HS-5 (cell line): ENCODE measurements around the gene UPK2.
A peak's percentile ranks its signal among the peaks of the same experiment; 100 is the strongest.
"Not testable (repeated sequence)": the region's sequence is repeated elsewhere in the genome, so short reads cannot be mapped to it uniquely, and the experiment has no call there.

Experiments
- DNase-seq: peaks from one replicate; pipeline ENCODE4 v3.0.0-alpha.2; 2012; ENCODE audit warnings: low read depth

The UPK2 gene

GRCh38 chr11:118938491-118939403, 17.4 kb upstream of the UPK2 start:
- peak; percentile 60 for DNase-seq

GRCh38 chr11:118939404-118939915, 16.6 kb upstream of the UPK2 start:
- no peak for DNase-seq

GRCh38 chr11:118939953-118940598, 16.0 kb upstream of the UPK2 start:
- DNase-seq = no peak

GRCh38 chr11:118947091-118947490, 9.0 kb upstream of the UPK2 start:
- DNase-seq = no peak

GRCh38 chr11:118948000-118948399, 8.1 kb upstream of the UPK2 start:
- no peak for DNase-seq

GRCh38 chr11:118953265-118953664, 2.8 kb upstream of the UPK2 start:
- DNase-seq = no peak

GRCh38 chr11:118953976-118954375, 2.1 kb upstream of the UPK2 start:
- DNase-seq = not testable (repeated sequence)

GRCh38 chr11:118956847-118957469, 860 bp downstream of the UPK2 start:
- DNase-seq = no peak

GRCh38 chr11:118957549-118957948, 1.5 kb downstream of the UPK2 start:
- no peak for DNase-seq

GRCh38 chr11:118957968-118958367, 1.9 kb downstream of the UPK2 start:
- no peak for DNase-seq

GRCh38 chr11:118958577-118958976, 2.5 kb downstream of the UPK2 start:
- no peak for DNase-seq

- DNase-seq = no peak
Measured at GRCh38 chr11:118961189-118961588, 5.1 kb downstream of the UPK2 start.

- DNase-seq = no peak
Measured at GRCh38 chr11:118961591-118961990, 5.5 kb downstream of the UPK2 start.

- not testable (repeated sequence) for DNase-seq
Measured at GRCh38 chr11:118969508-118969907, 13.4 kb downstream of the UPK2 start.

- no peak for DNase-seq
Measured at GRCh38 chr11:118971646-118972045, 15.5 kb downstream of the UPK2 start, which contains the start of gene FOXR1. FOXR1 (plus strand) TSS chr11:118971761; CDS start chr11:118971932, 171 bp downstream.

- DNase-seq = no peak
Measured at GRCh38 chr11:118973985-118974384, 17.9 kb downstream of the UPK2 start.

- DNase-seq = no peak
Measured at GRCh38 chr11:118975771-118976709, 19.9 kb downstream of the UPK2 start.

- DNase-seq = no peak
Measured at GRCh38 chr11:118979434-118979833, 23.3 kb downstream of the UPK2 start.

GRCh38 chr11:118980191-118980881, 24.2 kb downstream of the UPK2 start:
- DNase-seq = no peak

GRCh38 chr11:118984337-118984736, 28.2 kb downstream of the UPK2 start:
- DNase-seq = not testable (repeated sequence)

- DNase-seq = no peak
Measured at GRCh38 chr11:118984825-118985224, 28.7 kb downstream of the UPK2 start.
